Effector memory CD4-positive, alpha-beta T cell (primary cell): ENCODE results near the gene PTPRO.

Source experiments
- DNase-seq, 3 donors: peaks; one replicate each; pipeline ENCODE4 v3.0.0-alpha.2; 2020
- H3K27ac ChIP-seq: 2 replicates; pipeline ENCODE4 v1.7.0; 2013; ENCODE audit warnings: mild to moderate bottlenecking, low read length, moderate library complexity; ENCODE audit not compliant: insufficient read depth, poor library complexity, severe bottlenecking
- H3K27me3 ChIP-seq: replicated peaks from 2 replicates; pipeline ENCODE4 v1.7.0; 2013; ENCODE audit warnings: mild to moderate bottlenecking, low read length; ENCODE audit not compliant: insufficient read depth, control insufficient read depth, poor library complexity, severe bottlenecking
- H3K36me3 ChIP-seq: 2 replicates; pipeline ENCODE4 v1.7.0; 2013; ENCODE audit warnings: mild to moderate bottlenecking, low read length, moderate library complexity; ENCODE audit not compliant: control insufficient read depth, insufficient read depth
- H3K4me1 ChIP-seq: 2 replicates; pipeline ENCODE4 v1.7.0; 2013; ENCODE audit warnings: low read length, mild to moderate bottlenecking; ENCODE audit not compliant: control insufficient read depth, insufficient read depth, poor library complexity, severe bottlenecking
- H3K4me3 ChIP-seq: 2 replicates; pipeline ENCODE4 v1.7.0; 2013; ENCODE audit warnings: low read length, low read depth, mild to moderate bottlenecking; ENCODE audit not compliant: insufficient read depth, poor library complexity, severe bottlenecking
- H3K9me3 ChIP-seq: 2 replicates; pipeline ENCODE4 v1.7.0; 2013; ENCODE audit warnings: mild to moderate bottlenecking, low read length, moderate library complexity; ENCODE audit not compliant: control insufficient read depth

Gene PTPRO

GRCh38 chr12:15644700-15645099 lies 322.4 kb downstream of the PTPRO start:
- H3K36me3 ChIP-seq: no peaks in the 10 kb centered on the region
- H3K27ac ChIP-seq: no peak overlapping the region
- no peak overlapping the region for H3K4me3 ChIP-seq
- H3K27me3 ChIP-seq: no peaks in the 10 kb centered on the region
- H3K4me1 ChIP-seq: no peaks in the 10 kb centered on the region
- H3K9me3 ChIP-seq: no peaks in the 10 kb centered on the region
- DNase-seq: no peak

GRCh38 chr12:15646581-15646980 lies 324.3 kb downstream of the PTPRO start:
- Histone ChIP-seq H3K4me1 (no peaks in the 10 kb centered on the region), H3K9me3 (no peaks in the 10 kb centered on the region), H3K4me3 (no peak overlapping the region), H3K36me3 (no peaks in the 10 kb centered on the region), H3K27me3 (no peaks in the 10 kb centered on the region), H3K27ac (no peak overlapping the region)
- no peak for DNase-seq
